NT2/D1 (cell line): ENCODE measurements around the gene TBC1D22B.

ENCODE experiments used
- DNase-seq: peaks from one replicate; pipeline ENCODE4 v3.0.0-alpha.2; 2011; ENCODE audit warnings: low read depth, low spot score
- H3K27me3 ChIP-seq: 2 replicates; pipeline ENCODE4 v1.6.0; 2011; ENCODE audit warnings: mild to moderate bottlenecking; ENCODE audit not compliant: insufficient read length, insufficient read depth
- H3K36me3 ChIP-seq: 2 replicates; pipeline ENCODE4 v1.6.1; 2011; ENCODE audit warnings: mild to moderate bottlenecking, low read length, mixed read lengths; ENCODE audit not compliant: insufficient read depth, insufficient read length
- H3K4me1 ChIP-seq: 2 replicates; pipeline ENCODE4 v1.5.1; 2011; ENCODE audit not compliant: insufficient read depth, insufficient read length
- H3K4me3 ChIP-seq: 2 replicates; pipeline ENCODE4 v1.5.1; 2011; ENCODE audit warnings: low read depth; ENCODE audit not compliant: insufficient read length
- H3K9ac ChIP-seq: 2 replicates; pipeline ENCODE4 v1.6.0; 2011; ENCODE audit warnings: low read depth; ENCODE audit not compliant: insufficient read length
- H3K9me3 ChIP-seq: 2 replicates; pipeline ENCODE4 v1.5.1; 2011; ENCODE audit warnings: mild to moderate bottlenecking, low read length; ENCODE audit not compliant: insufficient read depth
- SUZ12 ChIP-seq: IDR thresholded peaks from 2 replicates; pipeline ENCODE4 v1.6.1; 2011; ENCODE audit not compliant: insufficient read length, insufficient read depth; ENCODE audit errors: extremely low read depth
- YY1 ChIP-seq: IDR thresholded peaks from 2 replicates; pipeline ENCODE4 v1.6.1; 2011; ENCODE audit not compliant: insufficient read length, insufficient read depth
- ZNF274 ChIP-seq: IDR thresholded peaks from 2 replicates; pipeline ENCODE4 v1.6.1; 2011; ENCODE audit warnings: mild to moderate bottlenecking, low read depth, low read length

Gene TBC1D22B

GRCh38 chr6:37353761-37354525 is 96.4 kb downstream of the TBC1D22B start, which contains the start of gene RNF8:
RNF8 (plus strand) TSS chr6:37353983; CDS start chr6:37354165, 182 bp downstream.
- peak within 1 kb of the TSS; percentile 84 for H3K4me3 ChIP-seq
- H3K4me1 ChIP-seq = peaks cover 4% of the 10 kb centered on the region
- peak; percentile 84 for DNase-seq
- H3K27me3 ChIP-seq = peaks cover 15% of the 10 kb centered on the region
- no peaks in the 10 kb centered on the region for H3K36me3 ChIP-seq
- no peak for TF ChIP-seq SUZ12
- no peak for TF ChIP-seq YY1
- TF ChIP-seq ZNF274 = no peak
- no peaks in the 10 kb centered on the region for H3K9me3 ChIP-seq
- H3K9ac ChIP-seq = peak within 1 kb of the TSS; percentile 85

GRCh38 chr6:37354526-37355384 is 97.2 kb downstream of the TBC1D22B start:
- H3K36me3 ChIP-seq = no peaks in the 10 kb centered on the region
- no peak for DNase-seq
- H3K4me3 ChIP-seq = peak overlapping the region; percentile 84
- peaks cover 15% of the 10 kb centered on the region for H3K27me3 ChIP-seq
- peak overlapping the region; percentile 85 for H3K9ac ChIP-seq
- H3K9me3 ChIP-seq = no peaks in the 10 kb centered on the region
- no peak for TF ChIP-seq YY1
- no peak for TF ChIP-seq ZNF274
- no peak for TF ChIP-seq SUZ12
- peaks cover 4% of the 10 kb centered on the region for H3K4me1 ChIP-seq

GRCh38 chr6:37357288-37357687 is 99.7 kb downstream of the TBC1D22B start:
- no peak for TF ChIP-seq ZNF274
- no peak for TF ChIP-seq YY1
- no peak for TF ChIP-seq SUZ12
- Histone ChIP-seq H3K9me3 (no peaks in the 10 kb centered on the region), H3K4me1 (peaks cover 4% of the 10 kb centered on the region), H3K27me3 (peaks cover 15% of the 10 kb centered on the region), H3K4me3 (no peak overlapping the region), H3K9ac (no peak overlapping the region), H3K36me3 (peaks cover 20% of the 10 kb centered on the region)
- DNase-seq = no peak

- peaks cover 15% of the 10 kb centered on the region for H3K27me3 ChIP-seq
- H3K4me1 ChIP-seq = peaks cover 4% of the 10 kb centered on the region
- no peaks in the 10 kb centered on the region for H3K9me3 ChIP-seq
- peaks cover 25% of the 10 kb centered on the region for H3K36me3 ChIP-seq
- TF ChIP-seq YY1 (no peak), SUZ12 (no peak), ZNF274 (no peak)
- H3K4me3 ChIP-seq = no peak overlapping the region
- no peak overlapping the region for H3K9ac ChIP-seq
- DNase-seq = no peak
Observed at GRCh38 chr6:37357860-37358259, 100.3 kb downstream of the TBC1D22B start.

GRCh38 chr6:37359039-37359438 is 101.5 kb downstream of the TBC1D22B start:
- no peak for DNase-seq
- no peak overlapping the region for H3K4me3 ChIP-seq
- H3K27me3 ChIP-seq = peaks cover 15% of the 10 kb centered on the region
- no peaks in the 10 kb centered on the region for H3K9me3 ChIP-seq
- no peak overlapping the region for H3K9ac ChIP-seq
- TF ChIP-seq YY1 (no peak), SUZ12 (no peak), ZNF274 (no peak)
- peaks cover 28% of the 10 kb centered on the region for H3K36me3 ChIP-seq
- H3K4me1 ChIP-seq = no peaks in the 10 kb centered on the region

GRCh38 chr6:37362101-37362828 is 104.7 kb downstream of the TBC1D22B start:
- Histone ChIP-seq H3K36me3 (peaks cover 30% of the 10 kb centered on the region), H3K4me3 (no peak overlapping the region), H3K27me3 (no peaks in the 10 kb centered on the region), H3K9ac (no peak overlapping the region), H3K9me3 (no peaks in the 10 kb centered on the region), H3K4me1 (no peaks in the 10 kb centered on the region)
- no peak for TF ChIP-seq SUZ12
- no peak for TF ChIP-seq ZNF274
- no peak for TF ChIP-seq YY1
- DNase-seq = no peak

- no peaks in the 10 kb centered on the region for H3K27me3 ChIP-seq
- H3K36me3 ChIP-seq = peaks cover 47% of the 10 kb centered on the region
- H3K4me1 ChIP-seq = no peaks in the 10 kb centered on the region
- no peak for TF ChIP-seq ZNF274
- no peak for TF ChIP-seq YY1
- no peak for TF ChIP-seq SUZ12
- no peak for DNase-seq
- H3K9ac ChIP-seq = no peak overlapping the region
- no peaks in the 10 kb centered on the region for H3K9me3 ChIP-seq
- no peak overlapping the region for H3K4me3 ChIP-seq
Observed at GRCh38 chr6:37365791-37366190, 108.2 kb downstream of the TBC1D22B start.
